ENCODE results near the gene APOA4. TPM values are rescaled to one million over a fixed set of nuclear protein-coding genes. Genes with fewer than 3 reads are reported as not detected.
A peak's percentile ranks its signal among the peaks of the same experiment; 100 is the strongest.

Gene APOA4
- total and polyA plus RNA-seq, 2 of the 13 experiments (the other 11 are each of a cell fraction or from before 2014, with no cell fraction given) = 3.8 to 7.2 TPM

GRCh38 chr11:116837231-116838091 lies 14.4 kb upstream of the APOA4 start, which contains the start of gene APOA1 (continued):
- TF ChIP-seq NCOA5 (CRISPR knock-in tag; IDR thresholded peaks at IDR 0.05) (no peak), HOXA9 (CRISPR knock-in tag; IDR thresholded peaks at IDR 0.05; ENCODE audit: borderline replicate concordance) (peak; percentile 89; the same call in 1 of the 2 replicates), ZNF687 (CRISPR knock-in tag; IDR thresholded peaks at IDR 0.05) (peak; percentile 88), ZBTB21 (CRISPR knock-in tag; IDR thresholded peaks at IDR 0.05) (peak; percentile 40; the same call in 1 of the 2 replicates), ZBTB10 (CRISPR knock-in tag; IDR thresholded peaks at IDR 0.05; ENCODE audit: borderline replicate concordance) (peak; percentile 78; the same call in 1 of the 2 replicates), ZNF746 (CRISPR knock-in tag; IDR thresholded peaks at IDR 0.05) (peak; percentile 97), FOXJ3 (CRISPR knock-in tag; IDR thresholded peaks at IDR 0.05; ENCODE audit: borderline replicate concordance) (peak; percentile 75), ZNF263 (CRISPR knock-in tag; IDR thresholded peaks at IDR 0.05) (peak; percentile 99), KDM4B (CRISPR knock-in tag; IDR thresholded peaks at IDR 0.05) (peak; percentile 28; the same call in 1 of the 2 replicates), MXI1 (IDR thresholded peaks at IDR 0.05; ENCODE audit: borderline replicate concordance, low read depth, low read length) (peak; percentile 72; the same call in 2 of the 3 replicates), CHCHD3 (CRISPR knock-in tag; IDR thresholded peaks at IDR 0.05) (peak; percentile 85; the same call in 1 of the 2 replicates), GTF2F1 (IDR thresholded peaks at IDR 0.05; ENCODE audit: low read length) (peak; percentile 78), IKZF5 (CRISPR knock-in tag; IDR thresholded peaks at IDR 0.05) (peak; percentile 89; the same call in 1 of the 2 replicates), ZMYM3 (CRISPR knock-in tag; IDR thresholded peaks at IDR 0.05) (peak; percentile 80), ZNF609 (CRISPR knock-in tag; IDR thresholded peaks at IDR 0.05; ENCODE audit: borderline replicate concordance) (peak; percentile 96; the same call in 1 of the 2 replicates)

Measured in HepG2 (cell line).